GM12878 (cell line): Measurements from ENCODE around the gene PRSS27. TPM values are rescaled to one million over a fixed set of nuclear protein-coding genes. Genes with fewer than 3 reads are reported as not detected.

Experiments
- ATAC-seq: fragments of 200-7000 bp; cut with Tn5 transposase; 3 replicates; pipeline ENCODE4 v1.9.1; 2020; ENCODE audit warnings: mild to moderate bottlenecking, moderate library complexity
- BruUV-seq: library from RNA; stranded (reverse); fragments of 400-500 nt; replicated peaks from 2 replicates; lab custom pipeline; 2021; lab: Mats Ljungman, UMichigan
- CTCF ChIA-PET: fragments of 300-600 bp; sonication (Branson Sonifier 250); formaldehyde crosslinking; extraction: SDS; loops from one replicate; lab custom pipeline; 2021; ENCODE audit warnings: inconsistent platforms; lab: Yijun Ruan, JAX
- POLR2A ChIA-PET: fragments of 350-600 bp; formaldehyde crosslinking; extraction: SDS; loops from one replicate; lab custom pipeline; 2021; ENCODE audit warnings: inconsistent platforms; lab: Charles Lee
- RAD21 ChIA-PET: fragments of 300-600 bp; sonication (Branson Sonifier 250); formaldehyde crosslinking; loops from one replicate; lab custom pipeline; 2023; ENCODE audit warnings: antibody characterized with exemption; ENCODE audit not compliant: unreplicated experiment; lab: Charles Lee
- SMC1A ChIA-PET: fragments of 300-600 bp; sonication (Branson Sonifier 250); formaldehyde crosslinking; loops from one replicate; lab custom pipeline; 2023; ENCODE audit not compliant: unreplicated experiment, uncharacterized antibody; lab: Charles Lee
- DNase-seq: peaks from one replicate; pipeline ENCODE4 v3.0.0-alpha.2; 2011; ENCODE audit warnings: low read depth, low spot score
- FAIRE-seq: peaks from 3 replicates; lab custom pipeline; 2011; peaks lifted over from hg19 to GRCh38; lab: Jason Lieb, UNC
- H2AFZ ChIP-seq: 2 replicates; pipeline ENCODE4 v1.6.0; 2011; ENCODE audit warnings: low read depth, low read length, control low read depth; ENCODE audit not compliant: control insufficient read depth
- H3K27ac ChIP-seq: 2 replicates; pipeline ENCODE4 v1.5.1; 2011; ENCODE audit warnings: control low read depth; ENCODE audit not compliant: control insufficient read depth, insufficient read depth
- H3K27me3 ChIP-seq, 2 experiments: replicated peaks in 1 of 2; 2 replicates each; pipeline versions ENCODE4 v1.6.0 to v1.6.1; 2011; ENCODE audit warnings: low read length in 1 of 2; ENCODE audit not compliant: control insufficient read depth in 2 of 2, insufficient read depth in 2 of 2
- H3K36me3 ChIP-seq, 2 experiments: 2 replicates each; pipeline ENCODE4 v1.5.1; 2011; ENCODE audit warnings: low read length in 1 of 2; ENCODE audit not compliant: control insufficient read depth in 2 of 2, insufficient read depth in 2 of 2
- H3K4me1 ChIP-seq: 2 replicates; pipeline ENCODE4 v1.6.1; 2011; ENCODE audit warnings: mild to moderate bottlenecking, low read length, moderate library complexity, mixed read lengths; ENCODE audit not compliant: control insufficient read depth, insufficient read depth
- H3K4me2 ChIP-seq: 2 replicates; pipeline ENCODE4 v1.6.0; 2011; ENCODE audit warnings: control low read depth; ENCODE audit not compliant: control insufficient read depth, insufficient read depth
- H3K4me3 ChIP-seq: fragments of 200-600 bp; sonication (generic); 2 replicates; pipeline ENCODE4 v1.5.1; 2016
- H3K79me2 ChIP-seq: 2 replicates; pipeline ENCODE4 v1.6.0; 2011; ENCODE audit warnings: low read length; ENCODE audit not compliant: control insufficient read depth, insufficient read depth
- H3K9ac ChIP-seq: 2 replicates; pipeline ENCODE4 v1.8.0; 2011; ENCODE audit warnings: low read length, control low read depth, mixed read lengths; ENCODE audit not compliant: control insufficient read depth, insufficient read depth
- H3K9me3 ChIP-seq: replicated peaks from 3 replicates; pipeline ENCODE4 v1.5.1; 2011; ENCODE audit warnings: mild to moderate bottlenecking, low read length; ENCODE audit not compliant: control insufficient read depth, insufficient read depth
- H4K20me1 ChIP-seq: 2 replicates; pipeline ENCODE4 v1.6.0; 2011; ENCODE audit not compliant: control insufficient read depth, insufficient read depth
- FOXM1 ChIP-seq: IDR thresholded peaks from 2 replicates; pipeline ENCODE4 v1.6.1; 2012; ENCODE audit warnings: low read depth, mild to moderate bottlenecking, inconsistent platforms, low read length, moderate library complexity
- HDGF ChIP-seq: fragments of 450-650 bp; IDR thresholded peaks from 2 replicates; pipeline ENCODE4 v1.6.1; 2016; ENCODE audit warnings: antibody characterized with exemption
- IRF5 ChIP-seq: fragments of 450-650 bp; IDR thresholded peaks from 2 replicates; pipeline ENCODE4 v1.6.1; 2017; ENCODE audit warnings: borderline replicate concordance
- MLLT1 ChIP-seq: fragments of 450-650 bp; IDR thresholded peaks from 2 replicates; pipeline ENCODE4 v1.6.1; 2016; ENCODE audit warnings: mild to moderate bottlenecking
- MTA2 ChIP-seq: fragments of 450-650 bp; IDR thresholded peaks from 2 replicates; pipeline ENCODE4 v1.6.1; 2016; ENCODE audit warnings: low read depth, mild to moderate bottlenecking, moderate library complexity
- RAD51 ChIP-seq: fragments of 450-650 bp; IDR thresholded peaks from 2 replicates; pipeline ENCODE4 v1.6.1; 2016; ENCODE audit warnings: moderate library complexity, mild to moderate bottlenecking, inconsistent platforms
- SIN3A ChIP-seq: IDR thresholded peaks from 2 replicates; pipeline ENCODE4 v1.6.1; 2012; ENCODE audit warnings: low read depth, low read length, improper control_type of control experiment
- SMARCA5 ChIP-seq: fragments of 450-650 bp; IDR thresholded peaks from 2 replicates; pipeline ENCODE4 v1.6.1; 2017; ENCODE audit warnings: mild to moderate bottlenecking
- USF1 ChIP-seq: IDR thresholded peaks from 2 replicates; pipeline ENCODE4 v1.6.1; 2011; ENCODE audit warnings: borderline replicate concordance, low read depth, mild to moderate bottlenecking, moderate library complexity, mixed read lengths, low read length; ENCODE audit not compliant: insufficient read depth; ENCODE audit errors: extremely low read length
- WGBS: methylation state at CpG from one replicate; pipeline ENCODE4 v1.1.6; 2016; ENCODE audit warnings: low lambda C conversion rate; ENCODE audit not compliant: insufficient replicate concordance, insufficient coverage; ENCODE audit errors: missing lambda C conversion rate; 5-methylcytosine and 5-hydroxymethylcytosine counted together
- in situ Hi-C: fragments of 300-500 bp; cut with MboI; formaldehyde crosslinking; loops from 9 replicates; pipeline ENCODE4 v1.14.3; 2018; ENCODE audit warnings: mixed read lengths
- intact Hi-C: fragments of 100-400 bp; cut with micrococcal nuclease; formaldehyde crosslinking; loops from one replicate; pipeline ENCODE4 v1.14.2; 2022; ENCODE audit not compliant: unreplicated experiment
- polyA plus RNA-seq, 11 experiments: library from polyadenylated mRNA; depleted of rRNA in 4 of 11; unstranded in 6 of 11; stranded (reverse) in 5 of 11; fragments of >200 nt; fragmentation: Nextera tagmentation in 4 of 11; fragmentation: Illumina TruSeq in 1 of 11; extraction: Ambion mirVana in 4 of 11; extraction: Trizol in 1 of 11; gene quantifications; 1 replicate in 1 of 11; 2 replicates in 10 of 11; pipeline versions ENCODE4 v1.2.1 to v1.2.3, GENCODE V29; 2011 to 2016; ENCODE audit warnings: inconsistent platforms in 2 of 11, missing spikeins in 2 of 11, low read depth in 1 of 11
- total RNA-seq, 4 experiments: library from RNA; depleted of rRNA in 3 of 4; stranded (reverse); fragments of >200 nt in 3 of 4; fragmentation: Illumina TruSeq in 1 of 4; extraction: Trizol in 1 of 4; gene quantifications; 2 replicates each; pipeline versions ENCODE4 v1.2.1 to v1.2.3, GENCODE V29; 2013 to 2021

PRSS27 gene
- total and polyA plus RNA-seq, 10 of the 15 experiments (the other 5 are each of a cell fraction or from before 2014, with no cell fraction given) = 0.18 to 1.8 (median 0.51) TPM; not detected in 2

GRCh38 chr16:2753733-2754020 lies 33.7 kb upstream of the PRSS27 start:
- H3K4me3 ChIP-seq = peak overlapping the region; percentile 98
- ATAC-seq = no peak

GRCh38 chr16:2752850-2753732 lies 33.1 kb upstream of the PRSS27 start:
- Histone ChIP-seq H2AFZ (no peak overlapping the region), H3K9ac (peak overlapping the region; percentile 98), H3K4me3 (peak overlapping the region; percentile 98), H3K79me2 (peaks cover 68% of the 10 kb centered on the region), H3K9me3 (no peaks in the 10 kb centered on the region; the same call in 2 of the 3 replicates), H3K4me1 (peaks cover 17% of the 10 kb centered on the region; the same call in 1 of the 2 replicates), H3K4me2 (peak overlapping the region; percentile 78), H3K36me3 (peaks cover 12 to 23% of the 10 kb centered on the region in 2 experiments), H4K20me1 (peaks cover 29% of the 10 kb centered on the region), H3K27me3 (no peaks in the 10 kb centered on the region), H3K27ac (peak overlapping the region; percentile 99)
- ATAC-seq (peak; percentile 64), FAIRE-seq (no peak), DNase-seq (no peak)
- SMC1A ChIA-PET = interaction anchor here (1.8 to 2.8 kb wide), 2 partner anchors 23 to 25 kb away, joined by 4 to 7 read pairs; no protein-coding TSS in a partner anchor
- RAD21 ChIA-PET = interaction anchor here (0.6 to 1.3 kb wide), 10 partner anchors 21 to 1458 kb away, joined by 3 to 6 read pairs (median 3); partner anchors contain the start of genes ELOB and PRSS27
- CTCF ChIA-PET = no interaction called here
- WGBS = 1% methylated on average over 49 of the region's 82 CpGs
- in situ Hi-C loops = no loop called here
- no TSS peak for BruUV-seq
- POLR2A ChIA-PET = interaction anchor here (0.5 to 3.3 kb wide), 6 partner anchors 24 to 426 kb away, joined by 3 to 27 read pairs (median 4); partner anchors contain the start of genes ELOB and KCTD5
- intact Hi-C loops = loop anchor here (2.0 kb wide), 1 partner anchor 24 kb away; the partner anchor contains the start of gene ELOB
- TF ChIP-seq MLLT1 = peak; percentile 38; the same call in 1 of the 2 replicates
- TF ChIP-seq IRF5 = no peak
- 0 out of 2 replicates have a peak, but pooled peaks have one; percentile 22 for TF ChIP-seq SMARCA5
- no peak for TF ChIP-seq USF1
- no peak for TF ChIP-seq SIN3A
- TF ChIP-seq HDGF = no peak
- TF ChIP-seq MTA2 = no peak

More at GRCh38 chr16:2753733-2754020, 33.7 kb upstream of the PRSS27 start:
- H2AFZ ChIP-seq = no peak overlapping the region
- in situ Hi-C loops (no loop called here), intact Hi-C loops (loop anchor here (2.0 kb wide), 1 partner anchor 23 kb away; the partner anchor contains the start of gene ELOB)
- peaks cover 17% of the 10 kb centered on the region; the same call in 1 of the 2 replicates for H3K4me1 ChIP-seq
- no TSS peak for BruUV-seq
- CTCF ChIA-PET = no interaction called here
- no peaks in the 10 kb centered on the region; the same call in 2 of the 3 replicates for H3K9me3 ChIP-seq
- under 1% methylated on average over 7 of the region's 7 CpGs for WGBS
- DNase-seq (no peak), FAIRE-seq (no peak)
- peak overlapping the region; percentile 98 for H3K9ac ChIP-seq
- peaks cover 29% of the 10 kb centered on the region for H4K20me1 ChIP-seq
- SMC1A ChIA-PET = interaction anchor here (2.8 kb wide), 1 partner anchor 24 kb away, joined by 7 read pairs; no protein-coding TSS in a partner anchor
- peaks cover 16 to 27% of the 10 kb centered on the region in 2 experiments for H3K36me3 ChIP-seq
- 0 out of 2 replicates have a peak, but pooled peaks have one; percentile 0 for TF ChIP-seq FOXM1
- TF ChIP-seq RAD51 = no peak
- peak overlapping the region; percentile 99 for H3K27ac ChIP-seq
- POLR2A ChIA-PET = interaction anchor here (1.6 to 3.3 kb wide), 2 partner anchors 23 to 71 kb away, joined by 5 to 27 read pairs; partner anchors contain the start of genes ELOB and KCTD5
- H3K4me2 ChIP-seq = peak overlapping the region; percentile 78
- RAD21 ChIA-PET = interaction anchor here (0.6 to 1.3 kb wide), 6 partner anchors 21 to 1458 kb away, joined by 3 to 4 read pairs (median 3); partner anchors contain the start of genes ELOB and PRSS27
- H3K79me2 ChIP-seq = peaks cover 73% of the 10 kb centered on the region
- no peaks in the 10 kb centered on the region for H3K27me3 ChIP-seq
